Heart right ventricle (tissue), 16 donors: ENCODE data around the gene BEX1. TPM values are rescaled to one million over a fixed set of nuclear protein-coding genes. Genes with fewer than 3 reads are reported as not detected.
"Not testable (repeated sequence)": the region's sequence is repeated elsewhere in the genome, so short reads cannot be mapped to it uniquely, and the experiment has no call there.

Experiments
- ATAC-seq, 8 donors: fragments of 200-7000 bp; cut with Tn5 transposase; one replicate each; pipeline ENCODE4 v1.9.1; 2020; ENCODE audit warnings: mild to moderate bottlenecking in 8 of 8, moderate library complexity in 8 of 8, moderate number of reproducible peaks in 1 of 8
- DNase-seq, 2 donors: peaks; one replicate each; pipeline ENCODE4 v3.0.0-alpha.2; 2020
- H3K27ac ChIP-seq, 10 donors: fragments of 200-600 bp; sonication (generic) in 2 of 10; one replicate each; pipeline versions ENCODE4 v1.5.0 to v1.8.0; 2020 to 2022; ENCODE audit warnings: mild to moderate bottlenecking in 3 of 10
- H3K27me3 ChIP-seq, 7 donors: fragments of 200-600 bp; one replicate each; pipeline ENCODE4 v1.8.0; 2021 to 2022; ENCODE audit warnings: mild to moderate bottlenecking in 2 of 7
- H3K36me3 ChIP-seq, 9 donors: fragments of 200-600 bp; sonication (generic) in 1 of 9; one replicate each; pipeline versions ENCODE4 v1.5.0 to v1.8.0; 2020 to 2022; ENCODE audit warnings: mild to moderate bottlenecking in 2 of 9
- H3K4me1 ChIP-seq, 9 donors: fragments of 200-600 bp; sonication (generic) in 1 of 9; one replicate each; pipeline versions ENCODE4 v1.5.0 to v1.8.0; 2020 to 2022; ENCODE audit warnings: mild to moderate bottlenecking in 4 of 9
- H3K4me3 ChIP-seq, 10 donors: fragments of 200-600 bp; sonication (generic) in 2 of 10; one replicate each; pipeline versions ENCODE4 v1.5.0 to v1.8.0; 2020 to 2022; ENCODE audit warnings: mild to moderate bottlenecking in 7 of 10, moderate library complexity in 2 of 10
- H3K9me3 ChIP-seq, 11 donors: fragments of 200-600 bp in 10 of 11; sonication (generic) in 2 of 11; one replicate each; pipeline versions ENCODE4 v1.5.0 to v1.8.0; 2013 to 2022; ENCODE audit warnings: mild to moderate bottlenecking in 2 of 11, control low read depth in 1 of 11, moderate library complexity in 1 of 11
- CTCF ChIP-seq, 9 donors: fragments of 200-600 bp; sonication (generic) in 2 of 9; IDR thresholded peaks; one replicate each; pipeline versions ENCODE4 v1.5.0 to v1.8.0; 2021 to 2022; ENCODE audit warnings: antibody characterized with exemption in 9 of 9, mild to moderate bottlenecking in 5 of 9, moderate library complexity in 1 of 9
- WGBS, 2 donors: extraction: QIAGEN DNeasy Blood & Tissue Kit; methylation state at CpG; one replicate each; pipeline ENCODE4 v1.1.7; 2013; ENCODE audit warnings: inconsistent platforms in 1 of 2; 5-methylcytosine and 5-hydroxymethylcytosine counted together
- intact Hi-C, 10 donors: fragments of 100-400 bp; cut with DNase I; formaldehyde crosslinking; loops; one replicate each; pipeline versions ENCODE4 v1.11.1 to v1.14.2; 2022
- long read RNA-seq, 3 donors: library from polyadenylated mRNA; unstranded; transcript quantifications; one replicate each; pipeline ENCODE4 v2.0.0, GENCODE V29; 2020 to 2021
- polyA plus RNA-seq, 2 donors: library from polyadenylated mRNA; stranded (reverse); fragments of 200-250 nt; gene quantifications; one replicate each; pipeline ENCODE4 v1.2.3, GENCODE V29; 2013
- total RNA-seq, 10 donors: library from RNA; stranded (reverse); fragmentation: NEBNext Ultra II Directional in 3 of 10; extraction: Animal tissue kit (Norgen Biotek cat#: 25700) in 3 of 10; gene quantifications; one replicate each; pipeline versions ENCODE4 v1.2.1 to v1.2.4, GENCODE V29; 2021 to 2023
- donor health status: Arrhythmogenic right ventricular cardiomyopathy.
- donor health status: ischemic (EF 13 %, LVEDD 7.1; RV severe dilation, severe dysfunction).
- donor health status: healthy with polysubstance abuse.
- donor health status: DM: no; HTN: yes; CAD: no.
- donor health status: DM: no; HTN: no; CAD: no.
- donor health status: ischemic (EF 25% LVEDD 6.9; RV normal size, moderate dysfunction).
- donor health status: ischemic (EF 25% LVEDD 5.7; RV mildly dilated, moderate dysfunction).
- donor health status: healthy.
- donor health status: DM: yes; HTN: yes; CAD: no.
- donor health status: Ischemic cardiomyopathy.
- donor health status: ischemic (EF 35%, LVEDD 5.7; RV mildly dilated, moderate dysfunction).
- donor health status: nonischemic (EF 11% LVEDD 7.7; RV severe dilation, severe dysfunction).
- donor health status: DM: yes; HTN: yes; CAD: no.
- donor health status: PGD.
- donor health status: ischemic (EF 29% LVEDD 5.4; RV normal size, mild dysfunction).
- donor health status: nonischemic (EF 23%, LVEDD 6.1; RV moderate dilation, normal function).

BEX1 gene
- total RNA-seq (10 to 100 TPM in 1 of 10 donors, 1 to 10 TPM in 7, not detected in 2; 1.5 to 19.2 (median 3.2) TPM), polyA plus RNA-seq (1 to 10 TPM; 2.6 to 3.7 TPM)
- long read RNA-seq, donor 1 = 0 reads
- long read RNA-seq, donor 2, partial matches to known transcripts = 0 of 1 reads
- long read RNA-seq, donor 2, other reads (novel, unspliced or antisense) = 0 of 1 reads
- long read RNA-seq, donor 3 = 0 reads

- DNase-seq (peak in 1 of 2 donors; percentile 13), ATAC-seq (peak in 6 of 8 donors; percentile 25 to 80 (median 62))
- Histone ChIP-seq H3K4me3 (peak within 1 kb of the TSS in 9 of 10 donors; percentile 12 to 47 (median 37)), H3K27me3 (peaks cover 0 to 35% (median 0%) of the 10 kb centered on the region in 7 donors), H3K9me3 (no peaks in the 10 kb centered on the region), H3K36me3 (no peaks in the 10 kb centered on the region), H3K27ac (no peak within 1 kb of the TSS), H3K4me1 (no peaks in the 10 kb centered on the region)
- TF ChIP-seq CTCF (IDR thresholded peaks at IDR 0.05) = no peak
- intact Hi-C loops = no loop called here
- 1 to 3% methylated on average over 11 to 39 of the region's 39 CpGs for WGBS, 2 donors
Measured at GRCh38 chrX:103063918-103064434, at the start of gene BEX1. Gene BEX1, minus strand, starts transcription at chrX:103064171. Its CDS starts 897 bp downstream, at chrX:103063274.

- intact Hi-C loops, H3K27ac ChIP-seq, H3K36me3 ChIP-seq, DNase-seq, ATAC-seq, H3K27me3 ChIP-seq, H3K4me3 ChIP-seq, H3K4me1 ChIP-seq: not testable (repeated sequence)
- WGBS, 2 donors = 79 to 95% methylated on average over 6 of the region's 6 CpGs
- peaks cover 0 to 33% (median 0%) of the 10 kb centered on the region in 11 donors for H3K9me3 ChIP-seq
Measured at GRCh38 chrX:103109497-103109896, 45.5 kb upstream of the BEX1 start.

GRCh38 chrX:103107836-103108235 lies 43.9 kb upstream of the BEX1 start:
- no peaks in the 10 kb centered on the region for H3K27me3 ChIP-seq
- H3K9me3 ChIP-seq = peaks cover 0 to 33% (median 0%) of the 10 kb centered on the region in 11 donors
- no peak for DNase-seq
- H3K27ac ChIP-seq = no peak overlapping the region
- no peaks in the 10 kb centered on the region for H3K4me1 ChIP-seq
- 87 to 88% methylated on average over 4 of the region's 4 CpGs for WGBS, 2 donors
- H3K36me3 ChIP-seq = no peaks in the 10 kb centered on the region
- no peak for TF ChIP-seq CTCF (IDR thresholded peaks at IDR 0.05)
- intact Hi-C loops = no loop called here
- H3K4me3 ChIP-seq = no peak overlapping the region
- no peak for ATAC-seq

- DNase-seq, H3K4me3 ChIP-seq, H3K27me3 ChIP-seq, ATAC-seq, H3K4me1 ChIP-seq, H3K27ac ChIP-seq, H3K36me3 ChIP-seq, intact Hi-C loops: not testable (repeated sequence)
- WGBS, 2 donors = 91 to 94% methylated on average over 8 to 21 of the region's 21 CpGs
- peaks cover 0 to 33% (median 0%) of the 10 kb centered on the region in 11 donors for H3K9me3 ChIP-seq
Measured at GRCh38 chrX:103107227-103107737, 43.3 kb upstream of the BEX1 start.

- DNase-seq, H3K27ac ChIP-seq, H3K4me3 ChIP-seq, intact Hi-C loops, H3K4me1 ChIP-seq, H3K36me3 ChIP-seq, H3K27me3 ChIP-seq, ATAC-seq: not testable (repeated sequence)
- 90 to 97% methylated on average over 18 to 26 of the region's 26 CpGs for WGBS, 2 donors
- peaks cover 0 to 17% (median 0%) of the 10 kb centered on the region in 11 donors for H3K9me3 ChIP-seq
Measured at GRCh38 chrX:103104370-103104769, 40.4 kb upstream of the BEX1 start.

GRCh38 chrX:103103866-103104265 lies 39.9 kb upstream of the BEX1 start:
- WGBS, 2 donors = no CpG with 5 or more reads among the region's 2 CpGs
- ATAC-seq = not testable (repeated sequence)

More at GRCh38 chrX:103103866-103104265, 39.9 kb upstream of the BEX1 start:
- peaks cover 0 to 12% (median 0%) of the 10 kb centered on the region in 11 donors for H3K9me3 ChIP-seq
- DNase-seq, H3K27me3 ChIP-seq, H3K4me3 ChIP-seq, H3K4me1 ChIP-seq, intact Hi-C loops, H3K36me3 ChIP-seq, H3K27ac ChIP-seq: not testable (repeated sequence)
